HepG2 (cell line): Measurements from ENCODE around the gene BST1.

ENCODE experiments used
- ETV5 ChIP-seq: IDR thresholded peaks from 2 replicates; pipeline ENCODE4 v1.6.1; 2018; ENCODE audit warnings: missing biosample characterization, missing genetic modification reagents, inconsistent platforms, borderline replicate concordance
- JDP2 ChIP-seq: sonication (generic); formaldehyde crosslinking; IDR thresholded peaks from 2 replicates; pipeline ENCODE4 v1.8.1; 2022; ENCODE audit warnings: missing genetic modification reagents, borderline replicate concordance
- KAT2B ChIP-seq: fragments of 150-350 bp; IDR thresholded peaks from 2 replicates; pipeline ENCODE4 v1.6.1; 2014; ENCODE audit warnings: low read depth, low read length, borderline replicate concordance
- MEIS1 ChIP-seq: sonication (generic); formaldehyde crosslinking; IDR thresholded peaks from 2 replicates; pipeline ENCODE4 v1.9.0; 2021; ENCODE audit warnings: mild to moderate bottlenecking, missing genetic modification reagents, moderate library complexity, borderline replicate concordance
- MTF1 ChIP-seq: sonication (generic); formaldehyde crosslinking; IDR thresholded peaks from 2 replicates; pipeline ENCODE4 v1.5.0; 2020; ENCODE audit warnings: missing genetic modification reagents
- POLR2A ChIP-seq, 2 experiments: IDR thresholded peaks; 2 replicates each; pipeline ENCODE4 v1.6.1; 2011; ENCODE audit warnings: low read depth in 2 of 2, low read length in 2 of 2, mild to moderate bottlenecking in 1 of 2, moderate library complexity in 1 of 2; ENCODE audit not compliant: insufficient read depth in 1 of 2
- ZFX ChIP-seq: sonication (generic); formaldehyde crosslinking; IDR thresholded peaks from 2 replicates; pipeline ENCODE4 v1.4.0; 2020; ENCODE audit warnings: mild to moderate bottlenecking, low read depth, missing genetic modification reagents, moderate library complexity
- ZKSCAN1 ChIP-seq: fragments of 150-350 bp; IDR thresholded peaks from 2 replicates; pipeline ENCODE4 v1.6.1; 2014; ENCODE audit warnings: low read length
- ZMYM4 ChIP-seq: sonication (generic); formaldehyde crosslinking; IDR thresholded peaks from 2 replicates; pipeline ENCODE4 v1.8.1; 2023; ENCODE audit warnings: mild to moderate bottlenecking, missing genetic modification reagents
- ZNF530 ChIP-seq: sonication (generic); formaldehyde crosslinking; IDR thresholded peaks from 2 replicates; pipeline ENCODE4 v1.5.0; 2020; ENCODE audit warnings: low read depth, mild to moderate bottlenecking, missing genetic modification reagents
- TF ChIP-seq, protein P1 (sequence below): sonication (generic); formaldehyde crosslinking; IDR thresholded peaks from 2 replicates; pipeline ENCODE4 v1.4.0; 2020; ENCODE audit warnings: mild to moderate bottlenecking, missing genetic modification reagents

DNA sequence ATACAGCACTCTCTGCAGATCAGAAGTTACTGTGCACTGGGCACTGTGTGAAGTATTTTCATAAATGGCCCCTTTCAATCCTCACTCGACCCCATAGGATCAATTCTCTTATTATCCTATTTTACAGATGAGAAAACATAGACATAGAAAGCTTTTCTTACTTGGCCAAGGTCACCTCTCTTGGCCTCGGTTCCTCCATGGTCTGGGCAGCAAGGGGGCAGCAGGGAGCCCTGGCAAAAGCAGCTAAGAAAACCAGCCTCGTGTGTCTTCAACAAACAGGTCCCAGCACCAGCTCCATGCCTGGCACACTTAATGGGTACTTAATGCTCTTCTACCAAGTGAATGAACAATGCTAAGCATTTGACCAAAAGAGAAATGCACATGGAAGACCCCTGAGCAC is 34.4 kb downstream of the BST1 start:
- TF ChIP-seq ZKSCAN1 (no peak), JDP2 (no peak), ZMYM4 (no peak), ETV5 (CRISPR knock-in tag) (no peak), POLR2A (IDR thresholded peaks at IDR 0.05; ENCODE audit: insufficient read depth in 1 of 2, low read depth in 2 of 2, low read length in 2 of 2) (no peak), ZNF530 (CRISPR knock-in tag) (no peak), KAT2B (no peak), MEIS1 (CRISPR knock-in tag) (no peak), MTF1 (no peak), ZFX (CRISPR knock-in tag) (no peak)
- TF ChIP-seq, protein P1, sequence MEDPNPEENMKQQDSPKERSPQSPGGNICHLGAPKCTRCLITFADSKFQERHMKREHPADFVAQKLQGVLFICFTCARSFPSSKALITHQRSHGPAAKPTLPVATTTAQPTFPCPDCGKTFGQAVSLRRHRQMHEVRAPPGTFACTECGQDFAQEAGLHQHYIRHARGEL (CRISPR knock-in tag) = no peak
